ENCODE data around the gene REM2. TPM values are rescaled to one million over a fixed set of nuclear protein-coding genes. Genes with fewer than 3 reads are reported as not detected.

The REM2 gene
- polyA plus RNA-seq, 3 donors: 1.5 to 1.9 (median 1.5) TPM

- peak; percentile 100 for DNase-seq (ENCODE audit: extremely low read depth in 1 of 11, low read depth in 9 of 11, low spot score in 4 of 11)
Measured at GRCh38 chr14:22918804-22919600, 36.0 kb downstream of the REM2 start, which contains the start of gene RBM23. Gene RBM23, minus strand, starts transcription at chr14:22919149.

GRCh38 chr14:22919601-22919921 is 36.5 kb downstream of the REM2 start:
- DNase-seq (ENCODE audit: extremely low read depth in 1 of 11, low read depth in 9 of 11, low spot score in 4 of 11): no peak

- no peak for DNase-seq (ENCODE audit: extremely low read depth in 1 of 11, low read depth in 9 of 11, low spot score in 4 of 11)
Measured at GRCh38 chr14:22920697-22921096, 37.7 kb downstream of the REM2 start.

- DNase-seq (ENCODE audit: extremely low read depth in 1 of 11, low read depth in 9 of 11, low spot score in 4 of 11): no peak
Measured at GRCh38 chr14:22922294-22922693, 39.3 kb downstream of the REM2 start.

- no peak for DNase-seq (ENCODE audit: extremely low read depth in 1 of 11, low read depth in 9 of 11, low spot score in 4 of 11)
Measured at GRCh38 chr14:22923746-22924145, 40.7 kb downstream of the REM2 start.

GRCh38 chr14:22925513-22925912 is 42.5 kb downstream of the REM2 start:
- no peak for DNase-seq (ENCODE audit: extremely low read depth in 1 of 11, low read depth in 9 of 11, low spot score in 4 of 11)

- DNase-seq (ENCODE audit: extremely low read depth in 1 of 11, low read depth in 9 of 11, low spot score in 4 of 11): no peak
Measured at GRCh38 chr14:22926316-22926715, 43.3 kb downstream of the REM2 start.

- no peak for DNase-seq (ENCODE audit: extremely low read depth in 1 of 11, low read depth in 9 of 11, low spot score in 4 of 11)
Measured at GRCh38 chr14:22928237-22929103, 45.4 kb downstream of the REM2 start.

- peak; percentile 97 to 100 (median 99) for DNase-seq (ENCODE audit: extremely low read depth in 1 of 11, low read depth in 9 of 11, low spot score in 4 of 11)
Measured at GRCh38 chr14:22929104-22929960, 46.3 kb downstream of the REM2 start, which contains the start of gene PRMT5. Gene PRMT5, minus strand, starts transcription at chr14:22929376. Its CDS starts 15 bp downstream, at chr14:22929361.

GRCh38 chr14:22929961-22930364 is 46.9 kb downstream of the REM2 start:
- DNase-seq (ENCODE audit: extremely low read depth in 1 of 11, low read depth in 9 of 11, low spot score in 4 of 11): peak in 3 of 11 donors; percentile 15 to 29 (median 29)

- DNase-seq (ENCODE audit: extremely low read depth in 1 of 11, low read depth in 9 of 11, low spot score in 4 of 11): no peak
Measured at GRCh38 chr14:22932146-22932545, 49.1 kb downstream of the REM2 start.

GRCh38 chr14:22935156-22935555 is 52.1 kb downstream of the REM2 start:
- no peak for DNase-seq (ENCODE audit: extremely low read depth in 1 of 11, low read depth in 9 of 11, low spot score in 4 of 11)

Other genes with a start within 250 kb of the REM2 start
- gene OR6J1, start 238.9 kb upstream of the REM2 start, polyA plus RNA-seq (ENCODE audit: insufficient read length in 3 of 3): under 1 TPM; 0.16 to 0.33 (median 0.22) TPM
- 100 to 1,000 TPM; 134 to 142 (median 136) TPM for gene OXA1L, start 116.5 kb upstream of the REM2 start, polyA plus RNA-seq (ENCODE audit: insufficient read length in 3 of 3)
- 100 to 1,000 TPM; 106 to 125 (median 119) TPM for gene SLC7A7, start 67.8 kb upstream of the REM2 start, polyA plus RNA-seq (ENCODE audit: insufficient read length in 3 of 3)
- gene MRPL52, start 53.3 kb upstream of the REM2 start, polyA plus RNA-seq (ENCODE audit: insufficient read length in 3 of 3): 100 to 1,000 TPM in 1 of 3 donors, 10 to 100 TPM in 2; 76.1 to 108 (median 97.7) TPM
- 100 to 1,000 TPM; 130 to 170 (median 135) TPM for gene MMP14, start 46.6 kb upstream of the REM2 start, polyA plus RNA-seq (ENCODE audit: insufficient read length in 3 of 3)
- gene LRP10, start 11.5 kb upstream of the REM2 start, polyA plus RNA-seq (ENCODE audit: insufficient read length in 3 of 3): 10 to 100 TPM; 71.4 to 94.4 (median 83.1) TPM
- 100 to 1,000 TPM; 111 to 140 (median 120) TPM for gene RBM23, start 35.9 kb downstream of the REM2 start, polyA plus RNA-seq (ENCODE audit: insufficient read length in 3 of 3)
- 100 to 1,000 TPM; 147 to 158 (median 149) TPM for gene PRMT5, start 46.2 kb downstream of the REM2 start, polyA plus RNA-seq (ENCODE audit: insufficient read length in 3 of 3)
- 10 to 100 TPM; 53.3 to 58.6 (median 57.0) TPM for gene HAUS4, start 73.9 kb downstream of the REM2 start, polyA plus RNA-seq (ENCODE audit: insufficient read length in 3 of 3)
- gene AJUBA, start 99.3 kb downstream of the REM2 start, polyA plus RNA-seq (ENCODE audit: insufficient read length in 3 of 3): 100 to 1,000 TPM in 1 of 3 donors, 10 to 100 TPM in 2; 80.7 to 100 (median 95.1) TPM
- gene C14orf93, start 126.9 kb downstream of the REM2 start, polyA plus RNA-seq (ENCODE audit: insufficient read length in 3 of 3): 10 to 100 TPM; 18.5 to 24.4 (median 19.0) TPM
- 100 to 1,000 TPM; 203 to 259 (median 237) TPM for gene PSMB5, start 151.7 kb downstream of the REM2 start, polyA plus RNA-seq (ENCODE audit: insufficient read length in 3 of 3)
- gene PSMB11, start 159.0 kb downstream of the REM2 start, polyA plus RNA-seq (ENCODE audit: insufficient read length in 3 of 3): not detected
- gene CDH24, start 174.3 kb downstream of the REM2 start, polyA plus RNA-seq (ENCODE audit: insufficient read length in 3 of 3): 10 to 100 TPM; 21.7 to 37.3 (median 29.0) TPM
- 100 to 1,000 TPM; 253 to 342 (median 271) TPM for gene ACIN1, start 211.9 kb downstream of the REM2 start, polyA plus RNA-seq (ENCODE audit: insufficient read length in 3 of 3)
- gene C14orf119, start 212.3 kb downstream of the REM2 start, polyA plus RNA-seq (ENCODE audit: insufficient read length in 3 of 3): 10 to 100 TPM; 68.8 to 88.5 (median 86.0) TPM
- not detected for gene CIROP, start 221.8 kb downstream of the REM2 start, polyA plus RNA-seq (ENCODE audit: insufficient read length in 3 of 3)
- under 1 TPM; 0.15 to 0.22 (median 0.16) TPM for gene CEBPE, start 236.0 kb downstream of the REM2 start, polyA plus RNA-seq (ENCODE audit: insufficient read length in 3 of 3)

Measured in renal cortex interstitium (tissue), 11 donors.